WTC11 (cell line): Measurements from ENCODE around the gene VWA2. TPM values are rescaled to one million over a fixed set of nuclear protein-coding genes. Genes with fewer than 3 reads are reported as not detected.

ENCODE experiments used
- ATAC-seq: fragments of 200-7000 bp; cut with Tn5 transposase; 2 replicates; pipeline ENCODE4 v1.10.0; 2021; ENCODE audit warnings: mild to moderate bottlenecking, moderate library complexity
- CTCF ChIA-PET: fragments of 300-600 bp; sonication (Branson Sonifier 250); formaldehyde crosslinking; loops from one replicate; lab custom pipeline; 2021; ENCODE audit warnings: antibody characterized with exemption; lab: Charles Lee
- POLR2A ChIA-PET: fragments of 350-600 bp; sonication (Branson Sonifier 250); formaldehyde crosslinking; loops from one replicate; lab custom pipeline; 2021; ENCODE audit warnings: antibody characterized with exemption; lab: Charles Lee
- DNase-seq: peaks from one replicate; pipeline ENCODE4 v3.0.0; 2021; ENCODE audit warnings: low spot score
- H3K27ac Mint-ChIP-seq: 2 replicates; pipeline ENCODE4 v1.8.0; 2021; ENCODE audit warnings: mixed read lengths
- H3K27me3 Mint-ChIP-seq: 2 replicates; pipeline ENCODE4 v1.8.0; 2021; ENCODE audit warnings: low read depth, mild to moderate bottlenecking, moderate library complexity, mixed read lengths
- H3K36me3 Mint-ChIP-seq: 2 replicates; pipeline ENCODE4 v1.8.0; 2021; ENCODE audit warnings: mixed read lengths
- H3K4me1 Mint-ChIP-seq: 2 replicates; pipeline ENCODE4 v1.8.0; 2022; ENCODE audit warnings: mixed read lengths
- H3K4me3 Mint-ChIP-seq: 2 replicates; pipeline ENCODE4 v1.8.0; 2021; ENCODE audit warnings: mild to moderate bottlenecking, moderate library complexity, mixed read lengths
- H3K9me3 Mint-ChIP-seq: 2 replicates; pipeline ENCODE4 v1.8.0; 2021; ENCODE audit warnings: mixed read lengths
- CTCF ChIP-seq: fragments of 200-600 bp; IDR thresholded peaks from 2 replicates; pipeline ENCODE4 v1.8.0; 2022; ENCODE audit warnings: antibody characterized with exemption
- ERG ChIP-seq: fragments of 250-450 bp; sonication (Bioruptor Pico); IDR thresholded peaks from 2 replicates; pipeline ENCODE4 v1.8.0; 2021; ENCODE audit warnings: mild to moderate bottlenecking
- FOXK1 ChIP-seq: sonication (generic); formaldehyde crosslinking; IDR thresholded peaks from 2 replicates; pipeline ENCODE4 v1.8.0; 2022; ENCODE audit warnings: mild to moderate bottlenecking, moderate library complexity, missing genetic modification reagents
- JUN ChIP-seq: sonication (generic); formaldehyde crosslinking; IDR thresholded peaks from 2 replicates; pipeline ENCODE4 v1.8.0; 2023; ENCODE audit warnings: mild to moderate bottlenecking, missing genetic modification reagents
- PRDM15 ChIP-seq: sonication (generic); formaldehyde crosslinking; IDR thresholded peaks from 2 replicates; pipeline ENCODE4 v1.8.0; 2022; ENCODE audit warnings: missing genetic modification reagents
- ZMAT4 ChIP-seq: fragments of 250-450 bp; sonication (Bioruptor Pico); IDR thresholded peaks from 2 replicates; pipeline ENCODE4 v1.9.0; 2021; ENCODE audit warnings: mild to moderate bottlenecking
- ZNF396 ChIP-seq: fragments of 250-450 bp; sonication (Bioruptor Pico); IDR thresholded peaks from 2 replicates; pipeline ENCODE4 v1.8.0; 2021; ENCODE audit warnings: mild to moderate bottlenecking, moderate library complexity, borderline replicate concordance
- ZNF416 ChIP-seq: fragments of 250-450 bp; sonication (Bioruptor Pico); IDR thresholded peaks from 2 replicates; pipeline ENCODE4 v1.9.0; 2021; ENCODE audit warnings: mild to moderate bottlenecking, inconsistent platforms
- ZNF671 ChIP-seq: fragments of 250-450 bp; sonication (Bioruptor Pico); IDR thresholded peaks from 2 replicates; pipeline ENCODE4 v1.8.0; 2021; ENCODE audit warnings: mild to moderate bottlenecking
- total RNA-seq: library from RNA; stranded (reverse); gene quantifications from 3 replicates; pipeline ENCODE4 v1.2.3, GENCODE V29; 2021
- TF ChIP-seq, protein P1 (sequence below): sonication (generic); formaldehyde crosslinking; IDR thresholded peaks from 2 replicates; pipeline ENCODE4 v1.8.1; 2022; ENCODE audit warnings: missing genetic modification reagents, borderline replicate concordance
- TF ChIP-seq, protein P2 (sequence below): fragments of 250-450 bp; sonication (Bioruptor Pico); IDR thresholded peaks from 2 replicates; pipeline ENCODE4 v2.1.2; 2022; ENCODE audit warnings: mild to moderate bottlenecking, moderate library complexity
- TF ChIP-seq, protein P3 (sequence below): sonication (generic); formaldehyde crosslinking; IDR thresholded peaks from 2 replicates; pipeline ENCODE4 v1.8.1; 2022; ENCODE audit warnings: low read depth, missing genetic modification reagents, borderline replicate concordance

The VWA2 gene
- total RNA-seq, 1 experiment from 2014 or later = 2.1 TPM

- no peak; the same call in 1 of the 2 replicates for ATAC-seq
- POLR2A ChIA-PET = no interaction called here
- TF ChIP-seq ZMAT4 (no peak), ZNF671 (CRISPR knock-in tag) (no peak), ERG (no peak), ZNF416 (CRISPR knock-in tag) (no peak), JUN (CRISPR knock-in tag) (no peak), FOXK1 (CRISPR knock-in tag) (no peak), CTCF (no peak), ZNF396 (CRISPR knock-in tag) (no peak), PRDM15 (CRISPR knock-in tag) (no peak)
- TF ChIP-seq, protein P1, sequence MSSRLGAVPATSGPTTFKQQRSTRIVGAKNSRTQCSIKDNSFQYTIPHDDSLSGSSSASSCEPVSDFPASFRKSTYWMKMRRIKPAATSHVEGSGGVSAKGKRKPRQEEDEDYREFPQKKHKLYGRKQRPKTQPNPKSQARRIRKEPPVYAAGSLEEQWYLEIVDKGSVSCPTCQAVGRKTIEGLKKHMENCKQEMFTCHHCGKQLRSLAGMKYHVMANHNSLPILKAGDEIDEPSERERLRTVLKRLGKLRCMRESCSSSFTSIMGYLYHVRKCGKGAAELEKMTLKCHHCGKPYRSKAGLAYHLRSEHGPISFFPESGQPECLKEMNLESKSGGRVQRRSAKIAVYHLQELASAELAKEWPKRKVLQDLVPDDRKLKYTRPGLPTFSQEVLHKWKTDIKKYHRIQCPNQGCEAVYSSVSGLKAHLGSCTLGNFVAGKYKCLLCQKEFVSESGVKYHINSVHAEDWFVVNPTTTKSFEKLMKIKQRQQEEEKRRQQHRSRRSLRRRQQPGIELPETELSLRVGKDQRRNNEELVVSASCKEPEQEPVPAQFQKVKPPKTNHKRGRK (CRISPR knock-in tag) = no peak
- TF ChIP-seq, protein P2, sequence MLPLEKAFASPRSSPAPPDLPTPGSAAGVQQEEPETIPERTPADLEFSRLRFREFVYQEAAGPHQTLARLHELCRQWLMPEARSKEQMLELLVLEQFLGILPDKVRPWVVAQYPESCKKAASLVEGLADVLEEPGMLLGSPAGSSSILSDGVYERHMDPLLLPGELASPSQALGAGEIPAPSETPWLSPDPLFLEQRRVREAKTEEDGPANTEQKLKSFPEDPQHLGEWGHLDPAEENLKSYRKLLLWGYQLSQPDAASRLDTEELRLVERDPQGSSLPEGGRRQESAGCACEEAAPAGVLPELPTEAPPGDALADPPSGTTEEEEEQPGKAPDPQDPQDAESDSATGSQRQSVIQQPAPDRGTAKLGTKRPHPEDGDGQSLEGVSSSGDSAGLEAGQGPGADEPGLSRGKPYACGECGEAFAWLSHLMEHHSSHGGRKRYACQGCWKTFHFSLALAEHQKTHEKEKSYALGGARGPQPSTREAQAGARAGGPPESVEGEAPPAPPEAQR = no peak
- TF ChIP-seq, protein P3, sequence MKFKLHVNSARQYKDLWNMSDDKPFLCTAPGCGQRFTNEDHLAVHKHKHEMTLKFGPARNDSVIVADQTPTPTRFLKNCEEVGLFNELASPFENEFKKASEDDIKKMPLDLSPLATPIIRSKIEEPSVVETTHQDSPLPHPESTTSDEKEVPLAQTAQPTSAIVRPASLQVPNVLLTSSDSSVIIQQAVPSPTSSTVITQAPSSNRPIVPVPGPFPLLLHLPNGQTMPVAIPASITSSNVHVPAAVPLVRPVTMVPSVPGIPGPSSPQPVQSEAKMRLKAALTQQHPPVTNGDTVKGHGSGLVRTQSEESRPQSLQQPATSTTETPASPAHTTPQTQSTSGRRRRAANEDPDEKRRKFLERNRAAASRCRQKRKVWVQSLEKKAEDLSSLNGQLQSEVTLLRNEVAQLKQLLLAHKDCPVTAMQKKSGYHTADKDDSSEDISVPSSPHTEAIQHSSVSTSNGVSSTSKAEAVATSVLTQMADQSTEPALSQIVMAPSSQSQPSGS (CRISPR knock-in tag) = no peak
- Mint-ChIP-seq H3K4me1 (peaks cover 4% of the 10 kb centered on the region), H3K4me3 (no peak overlapping the region), H3K9me3 (no peaks in the 10 kb centered on the region), H3K27me3 (no peaks in the 10 kb centered on the region), H3K27ac (no peak overlapping the region), H3K36me3 (no peaks in the 10 kb centered on the region)
- CTCF ChIA-PET = interaction anchor here (1.1 to 2.4 kb wide), 2 partner anchors 11 to 143 kb away, joined by 3 to 12 read pairs; no protein-coding TSS in a partner anchor
- DNase-seq = no peak
These were observed 76.7 kb downstream of the VWA2 start for GRCh38 chr10:114315566-114316420.
